Activated CD4-positive, alpha-beta T cell treated with anti-CD3 and anti-CD28 coated beads, Interleukin-2, amount 50 U/mL, for 16 hours (primary cell): ENCODE data around the gene TUBGCP6.

Experiments used
- DNase-seq: peaks from one replicate; pipeline ENCODE4 v3.0.0-alpha.2; 2020

The TUBGCP6 gene

GRCh38 chr22:50249341-50250248, 4.8 kb upstream of the TUBGCP6 start:
- DNase-seq: no peak

GRCh38 chr22:50248196-50249081, 3.6 kb upstream of the TUBGCP6 start:
- DNase-seq: no peak

- peak; percentile 74 for DNase-seq
Observed at GRCh38 chr22:50247748-50248147, 2.9 kb upstream of the TUBGCP6 start.

GRCh38 chr22:50246242-50247175, 1.7 kb upstream of the TUBGCP6 start:
- DNase-seq: no peak

- no peak for DNase-seq
Observed at GRCh38 chr22:50245214-50246072, 620 bp upstream of the TUBGCP6 start.

GRCh38 chr22:50243685-50244419, 971 bp downstream of the TUBGCP6 start:
- no peak for DNase-seq

- no peak for DNase-seq
Observed at GRCh38 chr22:50242406-50242949, 2.3 kb downstream of the TUBGCP6 start.

- no peak for DNase-seq
Observed at GRCh38 chr22:50238755-50239154, 6.1 kb downstream of the TUBGCP6 start.

GRCh38 chr22:50236731-50237409, 8.0 kb downstream of the TUBGCP6 start:
- DNase-seq: peak; percentile 18

- DNase-seq: no peak
Observed at GRCh38 chr22:50233223-50233622, 11.6 kb downstream of the TUBGCP6 start.

- no peak for DNase-seq
Observed at GRCh38 chr22:50232481-50233151, 12.2 kb downstream of the TUBGCP6 start.

GRCh38 chr22:50229370-50229769, 15.5 kb downstream of the TUBGCP6 start:
- DNase-seq: no peak

GRCh38 chr22:50228366-50228765, 16.5 kb downstream of the TUBGCP6 start:
- no peak for DNase-seq

- no peak for DNase-seq
Observed at GRCh38 chr22:50227579-50228215, 17.1 kb downstream of the TUBGCP6 start.

GRCh38 chr22:50226875-50227165, 18.0 kb downstream of the TUBGCP6 start:
- no peak for DNase-seq

- no peak for DNase-seq
Observed at GRCh38 chr22:50226063-50226874, 18.6 kb downstream of the TUBGCP6 start.

GRCh38 chr22:50225200-50225969, 19.4 kb downstream of the TUBGCP6 start:
- DNase-seq: no peak
